ENCODE data around the gene GNAI2.

The GNAI2 gene

DNA sequence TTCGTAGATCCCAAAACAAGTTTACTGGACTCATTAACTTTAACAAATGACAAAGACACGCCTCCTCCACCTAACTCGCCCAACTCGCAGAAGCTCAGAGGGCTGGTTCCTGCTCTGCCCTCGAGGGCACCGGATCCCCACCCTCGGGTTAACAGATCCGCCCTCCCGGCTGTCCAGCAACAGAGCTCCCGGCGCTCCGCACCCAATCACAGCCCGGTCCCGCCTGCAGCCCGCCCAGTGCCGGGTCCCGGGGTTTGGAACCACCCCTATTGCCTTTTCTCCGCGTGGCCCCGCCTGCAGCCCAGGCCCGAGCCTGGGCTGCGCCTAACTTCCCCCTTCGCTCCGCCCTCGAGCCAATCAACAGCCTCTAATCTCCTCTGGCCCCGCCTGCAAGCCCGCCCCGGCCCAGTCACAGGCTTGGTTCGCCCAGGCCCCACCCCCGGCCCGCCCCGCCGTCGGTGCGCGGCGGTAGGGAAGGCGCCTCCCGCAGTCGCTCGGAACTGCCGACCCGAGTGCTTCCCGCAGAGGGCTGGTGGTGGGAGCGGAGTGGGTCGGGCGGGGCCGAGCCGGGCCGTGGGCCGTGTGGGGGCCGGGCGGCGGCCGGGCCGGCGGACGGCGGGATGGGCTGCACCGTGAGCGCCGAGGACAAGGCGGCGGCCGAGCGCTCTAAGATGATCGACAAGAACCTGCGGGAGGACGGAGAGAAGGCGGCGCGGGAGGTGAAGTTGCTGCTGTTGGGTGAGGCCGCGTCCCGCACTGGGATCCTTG is at the start of gene GNAI2:
Gene GNAI2, plus strand, starts transcription at position 489 of the 768 bp plus-strand sequence. Its CDS starts 132 bp downstream, at position 621.
- peak; percentile 98 to 99 for DNase-seq

DNA sequence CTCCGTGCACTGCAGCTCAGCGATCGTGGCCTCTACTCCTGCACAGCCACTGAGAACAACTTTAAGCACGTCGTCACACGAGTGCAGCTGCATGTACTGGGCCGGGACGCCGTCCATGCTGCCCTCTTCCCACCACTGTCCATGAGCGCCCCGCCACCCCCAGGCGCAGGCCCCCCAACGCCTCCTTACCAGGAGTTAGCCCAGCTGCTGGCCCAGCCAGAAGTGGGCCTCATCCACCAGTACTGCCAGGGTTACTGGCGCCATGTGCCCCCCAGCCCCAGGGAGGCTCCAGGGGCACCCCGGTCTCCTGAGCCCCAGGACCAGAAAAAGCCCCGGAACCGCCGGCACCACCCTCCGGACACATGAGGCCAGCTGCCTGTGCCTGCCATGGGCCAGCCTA is 48.3 kb upstream of the GNAI2 start:
- DNase-seq: no peak

DNA sequence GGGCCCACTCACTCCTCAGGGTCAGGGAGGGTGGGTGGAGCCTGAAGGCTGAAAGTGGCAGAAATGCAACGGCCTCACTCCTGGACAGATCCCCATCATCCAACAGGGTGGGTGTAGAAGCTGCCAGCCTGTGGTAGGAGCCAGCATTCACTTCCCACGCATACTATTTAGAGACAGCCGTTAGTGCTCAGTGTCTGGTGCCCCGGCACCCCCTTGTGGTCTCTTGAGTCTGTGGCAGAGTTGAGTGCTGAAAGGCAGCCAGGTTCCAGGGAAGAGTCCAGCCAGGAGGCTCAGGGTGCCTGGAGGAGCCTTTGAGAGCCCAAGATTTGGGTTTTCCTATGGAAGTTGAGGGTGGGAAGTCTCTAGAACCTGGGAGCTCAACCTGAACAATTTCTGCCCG is 46.7 kb upstream of the GNAI2 start:
- DNase-seq: peak; percentile 20 to 34

DNA sequence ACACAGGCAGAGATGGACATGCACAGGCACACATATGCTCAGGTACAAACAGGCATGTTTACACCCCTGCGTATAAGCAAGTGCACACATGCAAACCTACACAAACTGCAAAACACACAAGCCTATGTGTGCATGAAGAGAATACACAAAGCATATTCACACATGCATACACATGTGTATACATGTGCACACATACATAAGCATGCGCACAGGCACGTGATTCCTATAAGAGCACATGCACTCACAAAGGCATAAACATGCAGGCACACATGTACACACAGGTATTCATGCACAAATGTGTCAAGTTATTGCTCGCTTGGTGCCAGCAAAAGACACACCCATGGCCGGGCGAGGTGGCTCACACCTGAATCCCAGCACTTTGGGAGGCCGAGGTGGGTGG is 46.0 kb upstream of the GNAI2 start:
- DNase-seq: no peak

DNA sequence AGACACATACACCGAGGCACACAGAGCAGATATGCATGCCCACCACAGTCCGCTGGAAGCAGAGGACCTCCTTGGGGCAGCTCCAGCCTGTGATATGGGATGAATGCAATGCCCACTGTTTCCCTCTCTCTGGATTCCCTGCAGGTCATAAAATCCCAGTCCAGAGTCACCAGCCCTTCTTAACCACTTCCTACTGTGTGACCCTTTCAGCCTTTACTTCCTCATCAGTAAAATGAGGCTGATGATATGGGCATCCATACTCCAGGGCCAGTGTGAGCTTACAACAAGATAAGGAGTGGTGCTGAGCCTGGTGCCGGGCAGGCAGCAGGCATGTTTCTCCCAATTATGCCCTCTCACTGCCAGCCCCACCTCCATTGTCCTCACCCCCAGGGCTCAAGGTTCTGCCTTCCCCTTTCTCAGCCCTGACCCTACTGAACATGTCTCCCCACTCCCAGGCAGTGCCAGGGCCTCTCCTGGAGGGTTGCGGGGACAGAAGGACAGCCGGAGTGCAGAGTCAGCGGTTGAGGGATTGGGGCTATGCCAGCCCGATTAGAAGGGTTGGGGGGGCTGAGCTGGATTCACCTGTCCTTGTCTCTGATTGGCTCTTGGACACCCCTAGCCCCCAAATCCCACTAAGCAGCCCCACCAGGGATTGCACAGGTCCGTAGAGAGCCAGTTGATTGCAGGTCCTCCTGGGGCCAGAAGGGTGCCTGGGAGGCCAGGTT is 44.9 kb upstream of the GNAI2 start, which contains the start of gene GNAT1:
Gene GNAT1, plus strand, starts transcription at position 675 of the 725 bp plus-strand sequence. CDS start 116 bp downstream, outside the sequence.
- no peak for DNase-seq

DNA sequence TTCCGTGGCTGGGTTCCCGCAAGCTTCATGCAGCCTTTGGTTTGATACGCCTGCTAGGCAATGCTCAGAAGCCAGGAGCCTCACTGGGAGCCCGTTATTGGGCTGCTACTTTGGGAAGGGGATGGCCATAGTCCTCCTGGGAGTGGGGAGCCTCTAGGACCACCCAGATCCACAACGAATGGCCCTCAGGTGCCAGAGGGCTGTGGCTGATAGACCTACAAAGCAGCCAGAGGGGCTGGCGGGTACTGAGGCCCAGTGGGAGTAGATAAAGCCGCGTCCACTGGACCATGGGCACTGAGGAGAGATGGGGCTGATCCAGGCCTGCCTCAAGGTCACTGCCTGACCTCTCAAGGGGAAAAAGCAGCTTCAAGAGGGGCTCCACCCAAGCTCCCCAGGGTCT is 43.9 kb upstream of the GNAI2 start:
- DNase-seq: no peak

DNA sequence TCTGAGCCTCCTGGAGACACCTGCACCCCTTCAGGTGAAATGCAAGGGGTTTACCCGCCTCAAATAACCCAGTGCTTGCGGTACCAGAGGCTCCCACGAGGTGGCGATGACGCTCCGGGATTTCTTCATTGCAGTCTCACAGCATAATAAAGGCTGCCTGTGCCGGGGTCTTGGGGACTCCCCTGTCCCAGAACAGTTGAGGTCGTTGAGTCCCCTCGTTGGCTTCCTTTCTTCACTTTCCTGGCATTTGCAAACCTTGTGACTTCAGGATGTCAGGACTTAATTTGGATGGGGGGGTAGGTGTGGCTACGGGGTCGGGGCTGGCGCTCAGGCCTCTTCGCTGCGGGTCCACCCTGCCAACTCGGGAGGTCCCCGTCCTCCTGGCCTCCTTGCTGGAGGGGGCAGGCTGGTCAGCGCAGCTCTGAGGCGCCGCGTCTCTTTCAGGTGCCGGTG is 43.3 kb upstream of the GNAI2 start:
- peak; percentile 71 to 83 for DNase-seq

DNA sequence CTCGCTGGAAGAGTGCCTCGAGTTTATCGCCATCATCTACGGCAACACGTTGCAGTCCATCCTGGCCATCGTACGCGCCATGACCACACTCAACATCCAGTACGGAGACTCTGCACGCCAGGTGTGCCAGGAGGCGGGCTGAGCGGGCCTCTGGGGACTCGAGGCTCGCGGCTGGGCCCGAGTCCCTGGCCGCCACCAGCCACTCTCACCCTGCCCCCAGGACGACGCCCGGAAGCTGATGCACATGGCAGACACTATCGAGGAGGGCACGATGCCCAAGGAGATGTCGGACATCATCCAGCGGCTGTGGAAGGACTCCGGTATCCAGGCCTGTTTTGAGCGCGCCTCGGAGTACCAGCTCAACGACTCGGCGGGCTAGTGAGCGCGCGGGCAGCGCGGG is 42.7 kb upstream of the GNAI2 start:
- no peak for DNase-seq

DNA sequence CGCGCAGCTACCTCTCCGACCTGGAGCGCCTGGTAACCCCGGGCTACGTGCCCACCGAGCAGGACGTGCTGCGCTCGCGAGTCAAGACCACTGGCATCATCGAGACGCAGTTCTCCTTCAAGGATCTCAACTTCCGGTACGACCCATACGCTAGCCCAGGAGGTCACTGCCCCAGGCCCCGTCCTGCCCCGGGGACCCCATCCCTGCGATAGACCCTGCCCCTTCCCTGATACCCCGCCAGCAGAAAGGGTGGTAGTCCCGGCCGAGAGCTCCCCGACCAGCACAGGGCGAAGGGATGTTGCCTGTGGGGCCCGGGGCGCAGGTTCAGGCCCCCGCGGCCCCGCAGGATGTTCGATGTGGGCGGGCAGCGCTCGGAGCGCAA is 42.3 kb upstream of the GNAI2 start:
- no peak for DNase-seq

DNA sequence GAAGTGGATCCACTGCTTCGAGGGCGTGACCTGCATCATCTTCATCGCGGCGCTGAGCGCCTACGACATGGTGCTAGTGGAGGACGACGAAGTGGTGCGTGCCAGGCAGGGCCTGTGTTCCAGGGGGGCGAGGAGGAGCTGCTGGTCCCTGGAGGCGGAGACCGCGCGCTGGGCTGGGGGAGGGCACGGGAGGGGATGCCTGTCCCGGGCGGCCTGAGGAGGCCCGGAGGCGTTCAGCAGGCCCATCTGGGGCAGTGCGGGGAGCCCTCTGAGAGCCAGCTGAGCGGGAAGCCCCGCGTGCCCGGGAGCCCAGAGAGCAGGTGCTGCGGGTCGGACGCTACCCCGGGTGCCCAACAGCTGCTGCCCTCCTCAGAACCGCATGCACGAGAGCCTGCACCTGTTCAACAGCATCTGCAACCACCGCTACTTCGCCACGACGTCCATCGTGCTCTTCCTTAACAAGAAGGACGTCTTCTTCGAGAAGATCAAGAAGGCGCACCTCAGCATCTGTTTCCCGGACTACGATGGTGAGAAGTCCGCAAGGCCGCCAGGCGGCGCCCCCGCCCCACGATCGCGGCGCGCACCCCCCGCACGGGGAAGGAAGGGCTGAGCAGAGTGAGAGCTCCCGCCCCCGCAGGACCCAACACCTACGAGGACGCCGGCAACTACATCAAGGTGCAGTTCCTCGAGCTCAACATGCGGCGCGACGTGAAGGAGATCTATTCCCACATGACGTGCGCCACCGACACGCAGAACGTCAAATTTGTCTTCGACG is 41.7 kb upstream of the GNAI2 start:
- peak; percentile 80 to 93 for DNase-seq

DNA sequence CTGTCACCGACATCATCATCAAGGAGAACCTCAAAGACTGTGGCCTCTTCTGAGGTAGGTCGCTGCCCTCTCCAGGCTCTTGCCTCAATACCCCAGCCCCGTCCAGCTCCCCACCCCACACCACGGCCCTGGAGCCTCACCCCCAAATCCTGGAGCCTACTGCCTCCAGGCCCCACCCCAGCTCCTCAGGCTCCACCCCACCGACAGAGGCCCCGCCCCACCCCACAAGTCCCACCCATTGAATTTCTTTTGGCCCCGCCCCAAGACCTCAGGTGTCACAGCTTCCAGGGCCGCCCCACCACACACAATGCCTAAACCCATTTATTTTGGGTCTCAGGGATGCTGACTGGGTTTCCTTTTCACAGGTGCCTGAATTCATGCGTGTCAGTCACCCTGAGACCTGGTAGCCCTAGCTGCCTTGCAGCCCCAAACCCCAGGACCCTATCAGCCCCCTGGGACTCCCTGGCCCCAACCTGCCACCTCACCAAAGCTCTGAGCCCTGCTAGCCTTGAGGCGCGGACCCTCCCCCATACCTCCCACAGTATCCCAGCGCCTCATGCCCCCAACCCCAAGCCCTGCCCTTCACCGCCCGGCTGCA is 41.0 kb upstream of the GNAI2 start:
- DNase-seq: peak; percentile 15 to 16

DNA sequence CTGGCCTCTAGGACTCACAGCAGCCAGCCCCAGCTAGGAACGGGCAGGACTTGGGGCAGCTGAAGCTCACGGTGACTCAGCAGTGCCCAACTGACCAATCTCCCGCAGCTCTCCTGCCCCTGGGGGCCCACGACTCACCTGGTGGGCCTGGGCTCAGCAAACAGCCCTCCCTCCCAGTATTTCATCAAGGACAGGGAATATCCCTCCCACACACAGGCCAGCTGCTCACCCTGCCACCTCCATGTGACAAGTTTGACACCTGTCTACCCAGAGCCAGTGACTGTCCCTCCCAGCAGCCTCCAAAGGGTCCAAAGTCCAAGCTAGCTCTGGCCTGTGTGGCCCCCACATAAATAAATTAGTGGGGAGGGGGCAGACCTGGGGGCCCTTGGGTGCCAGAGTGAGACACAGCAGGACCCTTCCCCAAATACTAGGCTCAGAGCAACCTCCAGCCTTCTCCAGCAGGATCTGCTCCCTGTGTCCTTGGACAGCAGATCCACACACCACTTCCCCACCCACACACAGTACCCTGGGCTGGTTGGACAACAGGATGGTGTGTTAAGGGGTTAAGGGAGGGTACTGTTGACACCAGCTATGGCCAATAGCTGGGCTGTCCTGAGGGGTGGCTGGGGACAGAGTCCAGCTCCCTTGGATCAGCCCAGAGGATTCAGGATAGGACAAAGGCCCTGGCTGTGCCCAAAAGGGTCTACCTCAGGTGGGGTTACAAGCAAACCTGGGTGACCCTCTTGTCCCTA is 40.3 kb upstream of the GNAI2 start:
- no peak for DNase-seq

DNA sequence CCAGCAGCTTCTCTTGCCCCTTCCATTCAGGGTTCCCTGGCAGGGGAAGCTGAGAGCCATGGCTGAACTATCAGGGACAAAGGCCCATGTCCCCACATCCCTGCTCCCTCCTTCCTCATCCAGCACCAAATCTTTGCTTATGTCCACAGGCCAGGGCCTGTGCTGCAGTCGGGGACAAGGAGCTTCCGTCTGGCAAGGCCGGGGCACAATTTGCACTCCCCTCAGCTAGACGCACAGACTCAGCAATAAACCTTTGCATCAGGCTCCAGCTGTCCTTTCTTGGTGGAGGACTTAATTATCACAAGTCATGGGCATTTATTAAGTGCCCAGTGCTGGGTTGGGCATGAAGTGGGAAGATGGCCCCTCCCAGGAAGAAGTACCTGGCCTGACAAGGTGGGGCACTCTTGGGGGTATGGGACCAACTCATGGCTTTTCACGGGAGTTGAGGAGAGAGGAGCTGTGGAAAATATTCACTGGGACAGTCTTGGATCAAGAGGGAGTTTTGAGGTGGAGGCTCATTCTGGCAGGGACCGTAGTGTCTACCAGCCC is 39.7 kb upstream of the GNAI2 start:
- no peak for DNase-seq

DNA sequence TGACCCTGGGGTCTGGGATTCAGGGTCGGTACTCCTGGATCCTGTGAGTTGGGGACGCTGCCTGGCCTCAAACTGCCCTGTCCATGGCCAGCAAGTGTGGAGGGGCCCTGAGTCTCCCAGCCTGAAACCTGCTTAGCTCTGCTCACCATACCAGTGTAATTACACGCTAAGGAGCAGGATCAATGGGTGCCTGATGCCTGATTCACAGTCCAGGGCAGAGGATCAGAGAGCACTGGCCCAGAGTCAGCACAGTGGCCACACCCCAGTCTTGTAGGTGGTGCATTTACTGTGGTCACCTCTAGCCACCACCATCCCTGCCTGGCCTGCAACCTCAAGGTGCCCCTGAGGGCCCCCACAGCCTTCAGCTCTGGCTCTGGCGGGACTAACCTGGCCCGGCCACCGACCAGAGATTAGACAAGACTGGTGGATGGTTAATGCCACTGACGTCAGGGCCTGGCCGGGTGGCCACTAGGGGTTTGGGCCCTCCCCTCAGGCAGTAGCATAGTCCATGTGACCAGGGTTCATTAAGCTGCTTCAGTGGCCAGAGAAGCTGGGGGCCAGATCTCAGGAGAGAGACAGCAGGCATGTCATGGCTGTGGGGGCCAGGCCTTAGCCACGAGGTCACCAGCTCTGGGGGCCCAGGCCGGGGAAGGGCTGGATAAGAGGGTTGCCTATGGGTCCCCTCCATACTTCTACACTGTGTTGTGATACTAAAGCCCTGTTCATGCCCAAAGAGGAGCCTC is 34.3 kb upstream of the GNAI2 start:
- DNase-seq: no peak

DNA sequence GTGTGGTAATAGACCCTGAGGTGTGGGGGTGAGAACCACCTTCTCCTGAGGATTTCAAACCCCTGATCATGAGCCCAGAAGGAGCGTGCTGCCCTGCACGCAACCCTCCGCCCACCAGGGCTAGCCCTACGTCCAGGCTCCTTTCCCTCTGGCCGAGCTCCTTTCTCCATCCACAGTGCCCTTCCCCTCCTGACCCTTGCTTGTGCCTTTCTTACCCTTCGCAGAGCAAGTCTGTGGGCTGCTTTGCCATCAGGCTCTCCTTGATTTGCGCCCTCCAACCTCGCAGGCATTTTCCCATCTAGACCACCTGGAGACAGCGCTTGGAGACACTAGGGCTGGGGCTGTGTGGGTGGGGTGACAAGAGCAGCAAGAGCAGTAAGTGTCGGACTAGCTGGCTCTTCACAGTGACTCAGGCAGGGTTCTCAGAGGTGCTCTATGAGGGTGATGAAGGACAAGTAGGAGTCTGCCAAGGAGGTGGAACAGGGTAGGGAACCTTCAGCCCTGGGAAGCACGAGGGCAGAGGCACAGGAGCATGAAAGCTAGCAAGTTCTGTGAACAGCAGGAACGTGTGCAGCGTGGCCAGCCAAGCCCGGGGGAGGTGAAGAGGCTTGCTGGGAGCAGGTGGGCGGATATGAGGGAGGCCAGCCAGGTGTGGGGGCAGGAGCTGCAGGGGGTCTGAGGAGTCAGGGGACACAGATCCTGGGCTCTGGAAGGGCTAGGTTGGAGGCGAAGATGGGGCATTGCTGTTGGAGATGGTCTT is 33.5 kb upstream of the GNAI2 start:
- no peak for DNase-seq

DNA sequence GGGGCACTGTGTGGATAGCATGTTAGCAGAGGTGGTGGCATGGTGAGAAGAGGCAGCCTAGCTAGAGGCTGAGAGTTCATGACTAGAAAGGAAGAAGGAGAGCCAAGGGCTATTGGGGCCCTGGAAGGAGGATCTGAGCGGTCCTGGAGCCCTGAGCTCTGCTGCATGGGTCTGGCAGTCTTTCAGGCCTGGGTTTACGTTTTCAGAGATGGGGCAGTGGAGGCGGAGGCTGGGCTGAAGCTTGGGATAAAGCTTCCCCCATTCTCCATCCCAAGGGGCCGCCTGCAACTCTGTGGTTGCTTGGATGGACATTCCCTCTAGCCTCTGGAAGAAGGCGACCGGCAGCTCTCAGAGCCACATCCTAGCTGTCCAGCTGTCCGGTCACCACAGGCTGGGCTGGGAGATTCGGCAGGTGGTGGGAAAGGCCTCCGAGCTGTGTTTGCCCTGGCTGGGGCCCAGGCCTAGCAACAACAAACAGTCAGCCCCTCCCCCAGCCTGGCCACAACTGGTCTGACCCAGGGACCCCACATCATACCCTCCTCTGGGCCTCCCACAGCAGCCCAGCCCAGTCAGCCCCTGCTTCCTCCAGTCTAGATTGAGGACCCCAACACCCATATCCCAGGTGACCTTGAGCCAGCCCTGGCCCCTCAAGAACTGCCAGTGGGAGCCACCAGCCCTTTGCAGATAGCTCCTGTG is 32.7 kb upstream of the GNAI2 start:
- DNase-seq: no peak

DNA sequence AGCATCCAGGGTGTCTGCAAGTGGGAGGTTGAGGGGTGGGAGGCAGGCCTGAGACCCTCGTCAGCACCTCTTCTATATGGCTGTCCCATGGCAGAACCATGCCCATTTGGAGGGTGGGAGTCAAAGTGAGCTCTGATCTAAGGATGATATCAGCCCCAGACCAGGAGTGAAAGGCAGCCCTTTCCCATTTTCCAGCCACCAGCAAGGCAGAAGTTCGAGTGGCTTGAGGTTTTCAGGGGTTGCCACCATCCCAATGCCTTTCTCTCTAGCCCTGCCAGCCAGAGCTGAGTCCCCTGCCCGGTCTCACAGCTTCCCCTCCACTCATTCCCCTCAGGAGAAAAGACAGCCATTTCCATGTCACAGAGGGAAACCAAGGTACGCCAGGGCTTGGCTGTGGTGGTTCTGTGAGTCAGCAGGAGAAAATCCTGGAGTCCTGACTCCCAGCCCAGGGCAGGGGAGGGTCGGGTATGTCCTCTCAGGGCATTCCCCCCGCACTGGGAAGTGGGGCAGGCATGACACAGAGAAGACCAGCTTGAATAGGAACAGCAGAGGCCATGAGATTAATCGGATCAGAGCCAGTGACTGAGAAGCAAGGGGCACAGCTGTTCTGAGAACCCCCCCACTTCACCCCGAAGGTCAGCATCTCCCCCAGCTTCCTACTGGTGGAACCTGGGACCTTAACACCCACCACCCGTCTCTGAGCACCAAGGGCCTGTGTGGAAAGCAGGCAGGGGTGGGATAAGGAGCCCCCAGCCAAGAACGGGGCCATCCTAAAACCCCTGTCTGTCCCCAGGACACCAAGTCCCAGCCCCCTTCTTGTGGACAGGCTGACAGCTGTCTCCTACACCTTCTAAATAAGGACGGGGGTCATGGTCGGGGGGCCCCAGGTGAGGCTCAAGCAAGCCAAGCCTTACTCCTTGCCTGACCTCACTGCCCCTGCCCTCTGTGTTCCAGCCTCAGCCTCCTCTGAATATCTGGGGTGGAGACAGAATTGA is 31.9 kb upstream of the GNAI2 start:
- no peak for DNase-seq

DNA sequence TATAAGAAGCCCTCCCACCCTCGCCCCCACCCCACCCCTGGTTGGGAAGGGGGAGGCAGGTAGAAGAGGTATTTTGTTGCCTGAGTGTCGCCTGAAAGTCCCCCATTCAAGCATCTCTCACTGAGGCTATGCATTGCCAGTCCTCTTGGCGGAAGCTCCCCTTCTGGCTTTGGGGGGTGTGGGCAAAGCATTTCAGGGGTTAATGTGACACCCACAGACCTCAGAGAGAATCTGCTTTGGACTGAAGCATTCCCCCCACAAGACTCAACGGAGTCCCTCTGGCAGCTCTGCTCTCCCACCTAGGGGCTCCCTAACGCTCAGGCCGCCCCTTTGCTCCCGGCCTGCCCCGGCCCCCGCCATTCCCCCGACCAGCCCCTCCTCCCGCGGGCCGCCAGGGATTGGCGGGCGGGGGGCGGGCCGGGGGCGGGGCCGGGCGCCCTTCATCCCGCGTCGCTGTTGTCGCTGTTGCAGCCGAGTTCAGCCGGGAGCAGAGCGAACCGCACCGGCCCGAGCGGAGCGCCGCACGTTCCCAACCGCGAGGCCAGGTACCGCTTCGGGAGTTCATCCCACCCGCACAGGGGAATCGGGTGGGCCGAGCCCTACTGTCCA is 31.1 kb upstream of the GNAI2 start, which contains the start of gene SLC38A3:
Gene SLC38A3, plus strand, starts transcription at position 468 of the 609 bp plus-strand sequence. CDS start 8,929 bp downstream, outside the sequence.
- DNase-seq: no peak

Measured in stimulated activated CD4-positive, alpha-beta T cell treated with anti-CD3 and anti-CD28 coated beads, Interleukin-4, amount 100 ng/mL, for 4 hours (primary cell).